Glomerular endothelial cell (primary cell): Measurements from ENCODE around the gene APOL5. TPM values are rescaled to one million over a fixed set of nuclear protein-coding genes. Genes with fewer than 3 reads are reported as not detected.
A peak's percentile ranks its signal among the peaks of the same experiment; 100 is the strongest.

Experiments used
- DNase-seq: peaks from one replicate; pipeline ENCODE4 v3.0.0-alpha.2; 2011; ENCODE audit warnings: low read depth, low spot score; ENCODE audit errors: extremely low read depth
- total RNA-seq: library from RNA; depleted of rRNA; stranded (reverse); fragments of >200 nt; gene quantifications from 2 replicates; pipeline ENCODE4 v1.2.3, GENCODE V29; 2015

The APOL5 gene
- total RNA-seq, 1 donor from 2014 or later = not detected

DNA sequence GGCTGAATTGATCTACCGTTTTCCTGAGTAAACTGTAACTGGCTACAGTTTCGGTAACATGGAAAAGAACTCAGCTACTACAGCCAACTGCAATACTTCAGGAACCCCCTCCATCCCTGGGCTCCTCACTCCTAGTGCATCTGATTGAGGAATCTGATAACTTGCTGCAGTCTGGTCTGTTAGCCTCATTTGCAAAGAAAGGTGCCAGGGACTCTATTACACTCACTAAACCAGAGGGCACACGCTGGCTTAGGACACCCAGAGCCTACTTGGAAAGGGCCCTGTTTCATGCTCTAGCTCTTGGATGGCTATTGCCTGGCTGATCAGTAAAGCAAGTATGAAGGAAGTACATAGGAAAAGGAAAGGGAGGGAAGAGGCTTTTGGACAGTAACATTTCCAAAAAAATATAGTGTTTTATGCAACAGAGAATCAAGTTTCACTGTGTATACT, 22.3 kb downstream of the APOL5 start:
- DNase-seq = no peak

DNA sequence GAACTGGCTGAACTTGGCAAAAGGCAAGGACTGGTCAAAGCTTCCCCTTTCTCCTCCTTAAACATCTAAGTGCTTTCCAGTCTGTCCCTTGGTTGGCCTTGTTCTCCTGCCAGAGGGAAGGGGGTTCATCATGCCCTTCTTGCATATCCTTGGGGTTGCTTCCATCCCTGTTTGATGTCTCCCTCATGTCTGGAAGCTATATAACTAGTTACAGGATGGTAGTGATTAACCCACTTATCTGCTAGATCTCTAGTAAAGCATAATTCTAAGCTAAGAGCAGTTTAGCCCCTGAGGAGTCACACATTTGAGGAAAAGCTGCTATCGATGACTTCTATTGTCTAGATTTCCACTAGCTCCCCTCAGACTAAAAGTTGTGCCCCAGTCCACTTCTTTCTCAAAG, 22.9 kb downstream of the APOL5 start:
- DNase-seq = no peak

DNA sequence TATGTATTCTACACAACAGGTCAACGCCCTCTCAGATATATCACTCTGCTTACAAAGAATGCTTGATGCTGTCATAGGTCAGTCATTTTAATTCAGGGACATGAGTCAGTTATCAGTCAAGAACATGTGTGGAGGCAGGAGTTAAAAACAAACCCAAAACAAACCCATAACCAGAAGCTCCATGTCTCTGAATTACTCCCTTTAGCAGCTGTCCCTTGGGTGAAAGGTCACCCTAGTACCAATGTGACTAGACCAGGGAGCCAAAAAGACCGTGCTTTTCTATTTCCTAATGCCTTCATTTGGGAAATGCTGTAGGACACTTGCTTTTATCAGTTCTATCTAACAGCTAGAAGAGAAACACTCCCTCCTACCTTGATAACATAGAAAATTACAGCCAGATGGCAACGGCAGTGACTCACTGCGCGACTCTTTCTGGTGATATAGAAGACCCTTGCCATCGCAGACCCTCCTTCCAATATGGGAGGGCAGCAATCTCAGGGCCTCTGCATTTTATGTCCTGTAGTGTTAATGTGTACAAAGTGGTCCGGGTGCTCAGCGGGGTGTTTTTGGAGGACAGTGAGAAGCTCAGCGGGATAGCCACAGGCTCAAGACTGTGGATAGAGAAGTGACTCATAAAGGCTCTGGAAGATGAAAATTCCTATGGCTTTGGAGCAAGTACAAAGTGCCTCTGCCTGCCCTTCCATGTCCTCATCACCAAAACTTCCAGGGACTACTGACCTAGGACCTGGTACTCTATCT, 24.8 kb downstream of the APOL5 start:
- DNase-seq = no peak

DNA sequence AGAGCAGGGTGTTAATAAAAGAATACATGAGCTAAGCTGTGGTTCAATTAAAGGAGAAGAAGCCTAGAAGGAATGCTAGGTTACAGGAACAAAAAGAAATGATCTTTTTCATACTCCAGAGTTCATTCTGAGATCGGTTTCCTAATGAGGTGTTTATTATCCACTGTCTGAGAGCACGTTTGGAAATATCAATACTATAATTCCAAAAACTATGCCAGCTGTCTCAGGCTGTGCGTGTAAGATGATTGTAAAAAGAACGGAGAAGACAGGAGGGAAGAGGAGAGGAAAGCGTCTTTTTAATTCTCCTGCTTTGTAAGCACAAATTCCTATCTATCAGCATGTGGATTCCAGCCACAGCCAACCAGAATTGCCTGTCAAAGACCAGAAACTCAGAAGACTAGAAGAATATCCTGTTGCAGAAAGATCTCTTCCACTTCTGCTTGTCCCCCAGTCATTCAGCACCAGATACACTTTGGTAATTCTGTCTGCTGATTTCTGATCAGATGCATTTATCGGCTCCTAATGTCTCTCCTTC, 25.7 kb downstream of the APOL5 start:
- DNase-seq = no peak

DNA sequence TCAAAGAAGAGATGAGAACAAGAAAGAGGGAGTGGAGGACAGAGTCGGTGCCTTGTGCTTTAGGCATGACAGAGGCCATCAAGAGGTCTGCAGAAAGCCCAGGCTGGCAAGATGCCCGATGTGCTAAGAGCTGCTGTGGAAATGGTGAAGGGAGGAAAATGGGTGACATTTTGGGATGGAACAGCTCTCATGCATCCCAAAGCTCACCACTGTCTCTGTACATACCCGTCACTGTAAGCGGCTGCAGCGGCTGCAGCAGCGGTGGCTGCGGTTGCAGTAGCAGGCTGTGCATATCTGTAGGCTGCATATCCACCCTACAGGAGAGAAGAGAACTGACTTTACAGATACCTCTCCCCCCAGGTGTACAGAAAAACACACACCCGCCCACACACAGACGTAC, 28.6 kb downstream of the APOL5 start:
- no peak for DNase-seq

DNA sequence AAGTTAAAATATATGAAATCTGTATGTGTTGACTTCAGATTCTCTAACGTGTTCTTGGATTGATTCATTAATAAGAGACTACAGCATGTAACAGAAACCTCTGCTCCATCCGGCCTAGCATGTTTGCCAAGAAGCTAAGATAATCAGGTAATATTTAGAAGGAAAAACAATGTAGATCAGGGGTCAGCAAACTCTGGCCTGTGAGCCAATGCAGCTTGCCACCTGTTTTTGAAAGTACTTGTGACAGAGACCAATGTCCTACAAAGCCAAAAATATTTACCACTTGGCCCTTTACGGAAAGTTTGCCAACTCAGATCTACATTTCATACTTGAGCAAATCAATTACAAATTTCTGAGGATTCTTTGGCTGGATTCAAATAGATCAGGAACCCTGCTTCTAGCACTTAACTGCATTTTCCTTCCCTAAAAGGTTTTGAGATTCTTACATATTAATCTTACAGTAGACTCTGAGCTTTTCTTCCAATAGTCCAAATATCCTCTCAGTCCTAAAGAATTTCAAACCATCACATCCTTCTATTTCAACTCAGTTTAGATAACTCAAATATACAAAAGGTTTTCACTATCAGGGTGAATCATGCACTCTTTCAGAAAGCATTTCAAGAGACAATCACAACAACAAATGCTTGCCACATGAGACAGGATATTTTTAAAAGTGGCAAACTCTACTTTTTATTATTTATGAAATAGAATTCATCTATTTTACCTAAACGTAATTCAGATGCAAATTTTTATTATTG, 29.5 kb downstream of the APOL5 start:
- no peak for DNase-seq

DNA sequence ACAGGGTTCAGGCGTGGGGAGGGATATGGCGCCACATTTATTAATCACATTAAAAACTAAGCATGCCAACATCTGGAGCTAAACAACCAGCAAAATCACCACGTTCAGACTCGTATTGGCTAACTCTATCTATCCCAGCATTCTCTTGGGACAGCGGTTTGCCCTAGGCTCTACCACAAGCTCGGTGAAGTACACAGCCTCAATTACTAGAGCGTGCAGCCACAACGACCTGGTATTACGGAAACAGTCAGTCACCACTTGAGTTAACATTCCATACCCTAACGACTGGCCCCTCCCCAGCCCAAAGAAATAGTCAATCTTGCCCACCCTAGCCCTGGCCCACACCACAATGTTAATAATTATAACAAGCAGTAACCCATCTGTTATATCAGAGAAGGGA, 32.1 kb downstream of the APOL5 start:
- DNase-seq = no peak

DNA sequence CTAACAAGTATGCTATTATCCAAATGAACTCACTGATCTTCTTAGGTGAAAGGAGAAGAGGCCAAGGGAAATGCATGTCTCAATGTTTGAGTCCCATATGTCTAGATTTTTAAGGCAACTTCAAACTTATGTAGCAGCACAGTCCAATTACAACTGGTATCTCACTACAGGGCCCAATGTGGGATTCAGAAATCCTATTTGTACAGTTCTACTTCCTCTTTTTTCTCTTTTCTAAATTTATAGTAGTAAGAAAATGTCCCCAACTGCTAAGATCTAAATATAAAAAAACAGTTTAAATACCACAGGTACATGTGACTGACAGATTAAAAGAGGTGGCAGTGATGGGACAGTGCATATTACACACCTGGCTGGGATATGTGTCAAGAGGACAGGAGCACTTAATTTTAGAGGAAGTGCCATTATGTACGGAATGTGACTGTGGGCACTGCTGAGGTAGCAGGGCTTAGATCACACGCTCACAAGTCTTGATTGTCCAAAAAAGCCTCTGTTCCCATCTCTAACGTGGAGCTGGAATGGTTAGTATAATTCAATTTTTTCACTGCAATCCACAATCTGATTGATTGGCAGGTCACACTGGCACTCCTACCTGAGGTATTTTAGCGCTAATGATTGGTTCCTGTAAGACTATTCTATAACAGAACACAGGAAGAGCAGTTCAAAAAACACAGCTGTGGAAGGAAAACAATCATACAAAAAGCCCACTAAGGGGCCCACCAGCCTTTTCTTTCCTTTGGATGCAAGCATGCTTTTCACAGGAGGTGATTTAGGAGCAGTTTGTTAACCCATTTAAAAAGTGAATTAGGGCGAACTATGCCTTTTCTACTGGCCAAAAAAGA, 34.6 kb downstream of the APOL5 start:
- no peak for DNase-seq

DNA sequence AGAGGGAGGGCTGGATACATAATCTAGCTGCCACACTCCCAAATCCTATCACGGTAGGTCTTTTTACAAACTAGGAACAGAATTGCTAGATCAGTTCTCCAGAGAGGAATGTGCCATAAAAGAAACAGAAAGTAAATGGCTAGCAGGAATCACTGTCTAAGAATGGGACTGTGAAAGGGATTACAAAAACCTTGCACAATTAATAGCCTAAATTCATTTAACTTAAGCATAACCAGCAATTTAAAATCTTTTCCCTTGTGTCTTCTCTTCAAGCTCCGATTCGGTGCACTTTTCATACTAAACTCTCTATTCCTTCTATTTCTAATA, 35.2 kb downstream of the APOL5 start:
- no peak for DNase-seq

DNA sequence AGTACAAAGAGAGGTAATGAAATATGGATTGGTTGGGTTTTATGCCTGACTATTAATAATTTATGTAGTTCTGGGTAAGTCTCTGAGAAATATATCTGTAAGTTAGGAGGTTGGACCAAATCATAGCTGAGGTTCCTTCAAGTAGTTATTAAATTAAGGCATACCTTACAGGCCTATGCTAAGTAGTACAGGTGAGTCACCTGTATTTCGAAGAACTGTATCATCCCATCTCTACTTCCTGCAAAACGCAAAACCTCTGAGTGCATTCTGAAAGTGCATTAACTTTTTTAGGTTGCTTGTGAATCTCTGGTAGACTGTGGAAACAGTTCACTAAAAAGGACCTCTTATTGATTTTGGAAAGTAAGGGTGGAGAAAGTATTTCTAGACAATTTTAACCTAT, 37.1 kb downstream of the APOL5 start:
- no peak for DNase-seq

DNA sequence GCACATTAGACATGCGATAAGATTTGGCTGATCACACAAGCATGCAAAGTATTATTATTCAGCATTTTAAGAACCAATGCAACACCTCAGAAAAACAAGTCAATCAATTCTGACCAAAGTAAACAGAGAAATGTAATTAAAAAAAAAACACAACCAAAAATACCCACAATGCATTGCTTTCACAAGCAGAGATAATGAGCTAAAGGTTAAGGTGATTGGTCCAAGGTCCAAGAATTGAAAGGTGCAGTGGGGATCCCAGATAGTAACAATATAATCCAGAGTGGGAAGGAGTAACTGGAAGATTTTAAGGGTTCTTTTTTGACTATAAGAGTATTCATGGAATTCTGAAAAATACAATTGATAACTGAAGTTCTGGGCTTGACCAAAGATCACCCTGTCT, 39.0 kb downstream of the APOL5 start:
- no peak for DNase-seq

DNA sequence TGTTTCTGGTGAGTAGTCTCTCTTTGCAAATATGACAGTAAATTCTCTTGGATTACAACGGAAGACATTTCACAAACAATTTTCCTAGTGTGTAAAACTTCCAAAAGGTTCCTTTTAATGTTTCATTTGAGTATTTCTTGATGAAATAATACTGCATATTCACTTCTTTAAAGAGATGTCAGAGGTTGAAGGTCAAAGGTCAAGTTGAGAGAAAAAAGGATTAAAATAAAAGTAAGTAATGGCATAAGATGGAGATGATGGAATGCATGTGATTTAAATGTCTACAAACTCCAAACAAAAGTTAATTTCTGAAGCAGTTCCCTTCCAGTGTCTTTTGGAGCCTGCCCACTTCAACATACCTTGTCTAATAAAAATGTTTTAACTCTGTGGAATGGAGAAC, 40.7 kb downstream of the APOL5 start:
- DNase-seq = no peak

DNA sequence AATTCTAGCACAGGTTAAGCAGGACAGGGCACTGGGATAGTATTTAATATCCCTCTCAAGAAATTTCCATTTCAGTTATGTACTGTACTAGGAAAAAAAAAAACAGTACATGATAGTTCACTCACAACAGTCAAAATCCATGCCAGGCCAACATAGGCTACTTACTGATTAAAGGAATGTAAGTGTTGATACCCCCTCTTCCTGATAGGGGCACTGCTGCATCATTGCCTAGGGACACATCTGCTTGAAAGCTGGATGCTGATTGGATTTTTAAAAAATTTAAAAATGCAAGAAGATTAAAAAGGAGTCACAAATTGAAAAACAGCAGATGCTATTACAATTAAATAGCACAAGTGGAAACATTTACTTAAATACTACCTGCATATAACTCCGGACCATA, 43.4 kb downstream of the APOL5 start:
- no peak for DNase-seq

DNA sequence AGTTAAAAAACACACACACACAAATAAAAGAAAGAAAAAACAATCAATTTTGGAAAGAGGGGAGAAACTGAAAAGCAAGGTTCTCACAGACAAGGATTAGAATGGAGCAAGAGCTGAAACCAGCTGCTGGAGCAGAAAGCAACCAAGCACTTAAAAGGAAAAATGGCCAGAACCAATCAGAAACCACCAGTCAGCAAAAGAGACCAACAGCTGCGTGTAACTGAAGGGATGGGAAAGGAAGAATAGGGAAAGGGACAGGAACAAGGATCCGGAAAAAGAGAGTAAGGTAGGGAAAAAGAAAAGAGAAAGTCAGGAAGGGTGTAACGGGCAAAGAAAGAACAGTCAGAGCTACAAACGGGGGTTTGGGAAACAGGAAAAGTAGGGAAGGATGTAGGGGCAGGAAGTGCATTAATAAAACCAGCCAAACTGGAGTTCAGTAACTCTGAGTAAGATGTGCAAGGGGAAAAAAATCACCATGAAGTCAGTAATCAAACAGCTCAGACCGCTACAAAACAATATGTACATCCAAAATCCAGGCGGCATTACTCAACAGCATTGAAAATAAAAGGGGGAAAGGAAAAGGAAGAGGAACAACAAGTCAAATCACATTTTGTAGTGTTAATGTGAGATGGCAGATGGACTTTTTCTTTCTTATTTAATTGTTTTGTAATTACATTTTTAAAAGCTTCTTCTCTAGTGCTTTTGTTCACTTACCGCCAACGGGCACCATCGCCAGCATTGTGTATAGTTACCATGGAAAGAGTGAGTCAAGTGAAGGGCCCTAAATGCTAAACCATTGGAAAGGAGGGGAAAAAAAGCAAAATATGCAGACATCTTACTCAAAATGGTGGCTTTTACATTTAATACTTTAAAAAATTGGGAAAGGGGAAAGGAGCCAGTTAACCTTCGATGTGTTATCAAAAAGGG, 49.2 kb downstream of the APOL5 start:
- DNase-seq = no peak

DNA sequence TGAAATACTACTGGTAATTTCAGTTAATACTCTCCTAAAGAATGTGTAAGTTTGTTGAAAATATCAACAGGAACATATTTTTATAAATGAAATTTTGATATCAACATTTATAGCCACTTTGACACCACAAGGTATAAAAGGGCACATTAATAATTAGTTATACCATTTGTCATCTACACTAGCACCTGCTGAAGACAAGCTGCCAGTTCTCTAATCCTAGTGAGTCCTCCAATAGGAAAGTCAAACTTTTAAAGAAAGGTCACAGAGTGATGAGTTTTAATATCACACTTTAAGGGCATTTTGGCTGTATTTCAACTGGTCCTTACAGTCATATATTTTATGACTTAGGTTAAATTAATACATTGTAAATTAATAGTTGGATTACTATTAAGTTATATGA, 52.3 kb downstream of the APOL5 start:
- no peak for DNase-seq

DNA sequence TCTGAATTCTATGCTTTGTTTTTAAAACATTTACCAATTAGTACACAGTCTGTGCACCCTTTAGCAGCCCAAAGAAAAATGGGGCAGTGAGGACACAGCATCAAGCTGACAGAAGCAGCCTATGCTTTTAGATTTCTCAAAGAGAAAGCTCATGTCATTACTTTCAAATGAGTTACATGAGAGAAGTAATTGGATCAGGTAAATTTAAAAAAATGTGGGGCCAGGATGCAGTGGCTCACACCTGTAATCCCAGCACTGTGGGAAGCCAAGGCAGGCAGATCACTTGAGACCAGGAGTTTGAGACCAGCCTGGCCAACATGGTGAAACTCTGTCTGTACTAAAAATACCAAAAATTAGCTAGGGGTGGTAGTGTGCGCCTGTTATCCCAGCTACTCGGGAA, 57.7 kb downstream of the APOL5 start:
- DNase-seq = no peak

DNA sequence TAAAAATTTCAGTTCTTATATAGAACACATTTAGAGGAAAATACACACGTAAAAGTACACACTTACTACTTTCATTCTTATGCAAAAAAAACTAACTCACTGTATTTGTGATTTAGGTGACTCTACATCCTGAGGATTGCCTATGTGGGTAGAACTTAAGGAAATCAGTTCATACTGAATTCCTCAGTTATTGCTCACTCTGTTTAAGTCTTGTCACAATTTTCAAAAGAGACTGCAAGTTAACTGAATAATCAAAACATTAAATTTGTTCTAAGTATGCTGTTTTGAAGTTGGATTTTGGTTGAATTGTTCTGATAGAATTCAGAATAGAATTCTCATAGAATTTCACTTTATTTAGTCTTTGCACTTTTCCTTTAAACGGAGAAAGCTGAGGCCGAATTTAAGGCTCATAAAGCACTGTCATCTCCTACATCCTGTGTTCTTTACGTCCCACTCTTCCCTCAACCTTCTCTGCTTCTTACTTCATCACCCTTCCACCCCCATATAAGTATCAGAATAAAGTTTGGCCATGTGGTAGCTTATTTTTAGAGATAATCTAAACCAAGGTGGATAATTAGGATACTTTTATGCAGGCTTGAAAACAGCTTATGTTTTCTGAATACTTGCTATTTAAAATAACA, 59.8 kb downstream of the APOL5 start:
- DNase-seq = peak; percentile 56
